ENCODE measurements around the gene SNX10.
"Not testable (repeated sequence)": the region's sequence is repeated elsewhere in the genome, so short reads cannot be mapped to it uniquely, and the experiment has no call there.

Gene SNX10

DNA sequence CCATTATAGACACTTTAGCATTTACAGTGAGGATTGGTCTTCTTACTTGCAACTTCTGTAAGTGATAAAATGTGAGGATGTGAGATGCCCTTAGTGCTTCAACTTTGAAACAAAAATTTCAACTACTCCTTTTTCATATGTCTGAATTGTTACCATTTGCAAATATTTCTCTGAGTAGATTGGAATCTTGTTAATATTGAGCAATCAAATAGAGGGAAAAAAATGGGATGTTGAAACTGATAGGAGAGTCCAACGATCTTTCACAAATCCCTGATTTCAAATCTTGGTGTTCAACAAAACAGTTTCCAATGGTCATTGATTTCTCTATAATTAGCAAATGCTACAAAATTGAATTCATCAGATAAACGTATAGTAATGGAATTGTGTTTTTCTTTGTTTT lies 5.5 kb upstream of the SNX10 start:
- no peak overlapping the region for H3K4me3 ChIP-seq (ENCODE audit: low read depth, low read length)
- TF ChIP-seq, protein P1, sequence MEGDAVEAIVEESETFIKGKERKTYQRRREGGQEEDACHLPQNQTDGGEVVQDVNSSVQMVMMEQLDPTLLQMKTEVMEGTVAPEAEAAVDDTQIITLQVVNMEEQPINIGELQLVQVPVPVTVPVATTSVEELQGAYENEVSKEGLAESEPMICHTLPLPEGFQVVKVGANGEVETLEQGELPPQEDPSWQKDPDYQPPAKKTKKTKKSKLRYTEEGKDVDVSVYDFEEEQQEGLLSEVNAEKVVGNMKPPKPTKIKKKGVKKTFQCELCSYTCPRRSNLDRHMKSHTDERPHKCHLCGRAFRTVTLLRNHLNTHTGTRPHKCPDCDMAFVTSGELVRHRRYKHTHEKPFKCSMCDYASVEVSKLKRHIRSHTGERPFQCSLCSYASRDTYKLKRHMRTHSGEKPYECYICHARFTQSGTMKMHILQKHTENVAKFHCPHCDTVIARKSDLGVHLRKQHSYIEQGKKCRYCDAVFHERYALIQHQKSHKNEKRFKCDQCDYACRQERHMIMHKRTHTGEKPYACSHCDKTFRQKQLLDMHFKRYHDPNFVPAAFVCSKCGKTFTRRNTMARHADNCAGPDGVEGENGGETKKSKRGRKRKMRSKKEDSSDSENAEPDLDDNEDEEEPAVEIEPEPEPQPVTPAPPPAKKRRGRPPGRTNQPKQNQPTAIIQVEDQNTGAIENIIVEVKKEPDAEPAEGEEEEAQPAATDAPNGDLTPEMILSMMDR (IDR thresholded peaks at IDR 0.05; ENCODE audit: borderline replicate concordance, insufficient read depth, low read depth, low read length), result no peak

DNA sequence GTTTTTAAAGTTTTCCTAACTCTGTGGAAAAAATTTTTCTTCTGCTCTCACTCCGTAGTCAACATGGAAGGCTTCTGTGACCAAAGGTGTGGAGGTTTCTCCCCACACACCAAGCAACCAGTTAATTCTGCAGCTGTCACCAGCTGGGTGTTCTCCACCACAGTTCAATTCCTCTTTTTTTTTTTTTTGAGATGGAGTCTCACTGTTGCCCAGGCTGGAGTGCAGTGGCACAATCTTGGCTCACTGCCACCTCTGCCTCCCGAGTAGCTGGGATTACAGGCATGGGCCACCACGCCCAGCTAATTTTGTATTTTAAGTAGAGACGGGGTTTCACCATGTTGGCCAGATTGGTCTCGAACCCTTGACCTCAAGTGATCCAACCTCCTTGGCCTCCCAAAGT lies 3.5 kb upstream of the SNX10 start:
- not testable (repeated sequence) for H3K4me3 ChIP-seq (ENCODE audit: low read depth, low read length)

DNA sequence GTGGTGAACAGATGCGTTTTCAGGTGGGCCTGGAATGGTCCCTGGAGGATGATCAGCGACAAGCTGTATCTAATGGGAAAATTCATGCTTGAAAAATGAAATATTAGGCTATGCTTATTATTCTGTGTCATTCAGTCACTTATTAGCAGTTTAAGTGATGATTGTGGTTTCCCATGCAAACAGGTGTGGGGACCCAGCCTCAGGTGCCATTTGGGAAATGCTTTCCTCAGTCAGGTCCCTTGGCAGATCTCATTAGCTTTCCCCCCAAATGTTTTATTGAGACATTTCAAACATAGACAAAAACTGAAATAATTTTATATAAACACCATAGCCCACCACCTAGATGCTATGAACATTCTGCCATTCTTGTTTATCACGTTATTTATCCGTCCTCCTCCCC lies 411 bp upstream of the SNX10 start:
- TF ChIP-seq, protein P1 (IDR thresholded peaks at IDR 0.05; ENCODE audit: borderline replicate concordance, insufficient read depth, low read depth, low read length), result no peak
- H3K4me3 ChIP-seq (ENCODE audit: low read depth, low read length), result peak overlapping the region; percentile 85

DNA sequence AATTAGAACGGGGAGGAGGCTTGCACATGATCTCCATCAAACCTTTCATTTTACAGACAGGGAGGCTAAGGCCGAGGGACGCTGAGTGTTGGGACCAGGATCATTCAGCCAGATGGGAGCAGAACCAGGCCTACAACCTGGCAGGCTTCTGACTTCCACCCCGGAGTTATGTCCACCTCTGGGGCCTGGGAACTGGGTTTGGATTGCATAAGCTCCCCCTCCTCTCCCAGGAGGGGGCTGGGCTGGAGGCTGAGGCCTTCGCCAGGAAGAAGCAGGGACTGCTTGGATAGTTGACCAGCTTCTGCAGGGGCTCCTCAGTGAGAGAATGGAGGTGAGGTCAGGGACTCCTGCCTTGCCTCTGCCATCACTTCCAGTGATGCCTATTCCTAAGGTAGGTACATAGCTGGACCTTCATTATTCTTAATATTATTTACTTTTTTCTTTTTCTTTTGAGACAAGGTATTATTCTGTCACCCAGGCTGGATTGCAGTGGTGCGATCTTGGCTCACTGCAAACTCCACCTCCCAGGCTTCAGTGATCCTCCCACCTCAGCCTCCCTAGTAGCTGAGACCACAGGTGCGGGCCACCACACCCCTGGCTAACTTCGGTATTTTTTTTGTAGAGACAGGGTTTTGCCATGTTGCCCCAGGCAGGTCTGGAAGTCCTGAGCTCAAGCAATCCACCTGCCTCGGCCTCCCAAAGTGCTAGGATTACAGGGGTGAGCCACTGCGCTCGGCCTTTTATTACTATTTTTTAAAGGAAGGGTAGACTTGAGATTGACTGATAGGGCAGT lies 1.3 kb downstream of the SNX10 start:
- TF ChIP-seq, protein P1 (IDR thresholded peaks at IDR 0.05; ENCODE audit: borderline replicate concordance, insufficient read depth, low read depth, low read length), result no peak
- H3K4me3 ChIP-seq (ENCODE audit: low read depth, low read length), result peak overlapping the region; percentile 85

DNA sequence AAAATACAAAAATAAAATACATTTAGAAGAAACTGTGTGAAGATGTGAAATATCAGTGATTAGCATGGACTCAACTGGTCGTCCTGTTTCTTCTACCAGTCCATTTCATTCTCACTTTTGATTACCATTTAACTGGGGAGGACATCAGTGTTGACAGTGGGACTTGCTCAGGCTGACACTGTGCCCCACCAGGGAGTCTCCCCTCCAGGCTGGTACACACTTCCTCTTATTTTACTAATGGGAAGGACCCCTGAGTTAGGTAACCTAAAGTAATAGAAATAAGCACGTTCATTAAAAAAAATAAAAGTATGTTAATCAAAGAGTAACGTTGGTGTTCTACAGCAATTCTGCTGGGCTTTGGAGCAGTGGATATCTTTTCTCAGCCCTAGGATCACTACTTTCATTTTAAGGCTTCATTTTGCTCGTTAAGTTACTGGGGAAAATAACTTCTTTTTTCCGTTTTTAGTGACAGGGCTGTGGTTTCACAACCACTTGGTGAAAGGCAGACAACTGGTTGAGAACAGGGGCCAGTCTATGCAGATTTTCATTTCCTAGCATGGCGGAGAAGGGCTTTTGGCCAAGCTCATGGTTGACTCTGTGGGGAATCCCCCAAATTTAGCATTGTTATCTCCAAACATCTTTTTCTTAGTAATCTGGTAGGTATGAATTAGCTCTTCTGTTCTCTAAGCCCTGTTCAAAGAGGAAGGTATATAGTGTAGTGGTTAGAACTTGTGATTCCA lies 2.1 kb downstream of the SNX10 start:
- peak overlapping the region; percentile 1 for H3K4me3 ChIP-seq (ENCODE audit: low read depth, low read length)
- TF ChIP-seq, protein P1 (IDR thresholded peaks at IDR 0.05; ENCODE audit: borderline replicate concordance, insufficient read depth, low read depth, low read length), result no peak

DNA sequence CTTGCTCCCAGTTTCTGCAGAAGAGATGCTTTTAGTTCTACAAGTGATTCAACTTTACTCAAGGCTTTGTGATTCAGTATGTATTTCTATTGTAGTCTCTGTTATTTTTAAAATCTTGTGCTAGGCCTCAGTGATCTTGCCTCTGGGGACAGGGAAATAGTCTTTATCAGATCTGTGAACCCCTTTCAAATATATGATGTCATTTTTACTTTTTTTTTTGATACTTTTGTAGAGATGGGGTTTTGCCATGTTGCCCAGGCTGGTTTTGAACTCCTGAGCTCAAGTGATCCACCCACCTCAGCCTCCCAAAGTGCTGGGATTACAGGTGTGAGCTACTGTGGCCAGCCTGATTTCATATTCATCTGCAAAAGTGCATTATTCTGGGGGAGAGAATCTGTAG lies 3.4 kb downstream of the SNX10 start:
- TF ChIP-seq, protein P1 (IDR thresholded peaks at IDR 0.05; ENCODE audit: borderline replicate concordance, insufficient read depth, low read depth, low read length), result no peak
- no peak overlapping the region for H3K4me3 ChIP-seq (ENCODE audit: low read depth, low read length)

DNA sequence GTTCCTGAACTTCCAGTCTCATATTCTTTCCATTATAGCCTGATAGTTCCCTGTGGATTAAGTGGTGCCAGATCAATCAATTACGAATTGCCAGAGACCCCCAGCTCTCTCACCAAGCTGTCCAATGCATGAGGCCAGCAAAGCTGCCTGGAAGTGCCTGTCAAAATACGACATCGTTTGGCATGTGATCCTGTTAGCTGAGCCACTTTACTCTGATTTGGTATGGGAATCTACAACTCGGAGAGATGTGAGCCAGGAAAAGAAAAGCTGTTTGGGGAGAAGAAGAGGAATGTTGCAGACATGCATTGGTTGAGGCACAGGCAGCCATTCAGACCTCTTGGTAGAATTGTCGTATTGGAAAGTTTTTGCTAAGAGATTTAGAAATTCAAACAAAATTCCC lies 3.9 kb downstream of the SNX10 start:
- no peak overlapping the region for H3K4me3 ChIP-seq (ENCODE audit: low read depth, low read length)

More for the DNA sequence above, 3.9 kb downstream of the SNX10 start:
- TF ChIP-seq, protein P1 (IDR thresholded peaks at IDR 0.05; ENCODE audit: borderline replicate concordance, insufficient read depth, low read depth, low read length), result no peak
